ENCODE results near the gene BTBD9.

DNA sequence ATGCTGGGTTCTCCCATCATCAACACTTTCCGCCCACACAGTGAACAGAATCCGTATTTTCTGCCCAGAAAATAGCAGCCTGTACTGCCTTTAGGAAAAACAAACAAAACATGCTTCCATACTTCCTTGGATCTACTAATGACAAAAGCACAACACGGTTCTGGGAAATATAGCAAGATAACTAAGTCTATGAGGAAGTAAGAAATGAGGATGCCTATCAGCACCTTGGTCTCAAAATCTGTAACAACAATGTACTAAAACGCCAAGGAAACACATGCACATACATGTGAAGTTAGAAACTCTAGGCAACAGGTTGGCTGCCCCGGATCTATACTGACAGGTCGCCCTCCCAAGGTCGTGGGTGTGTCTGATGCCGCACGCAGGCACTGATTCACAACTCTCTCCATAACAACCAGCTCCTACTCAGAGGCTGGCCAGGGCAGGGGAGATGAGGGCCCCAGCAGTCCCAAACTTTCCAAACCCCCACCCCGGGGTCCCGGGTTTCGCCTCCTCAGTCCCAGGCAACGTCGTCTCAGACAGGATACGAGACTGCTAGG, 710 bp downstream of the BTBD9 start:
- TF ChIP-seq ZNF10 (CRISPR knock-in tag; IDR thresholded peaks at IDR 0.05; ENCODE audit: borderline replicate concordance, low read depth) (no peak), MIXL1 (CRISPR knock-in tag; IDR thresholded peaks at IDR 0.05) (no peak), POLR2AphosphoS5 (IDR thresholded peaks at IDR 0.05; ENCODE audit: low read depth, low read length) (no peak), HNRNPL (IDR thresholded peaks at IDR 0.05; ENCODE audit: low read depth, low read length) (no peak)
- TF ChIP-seq, protein P1, sequence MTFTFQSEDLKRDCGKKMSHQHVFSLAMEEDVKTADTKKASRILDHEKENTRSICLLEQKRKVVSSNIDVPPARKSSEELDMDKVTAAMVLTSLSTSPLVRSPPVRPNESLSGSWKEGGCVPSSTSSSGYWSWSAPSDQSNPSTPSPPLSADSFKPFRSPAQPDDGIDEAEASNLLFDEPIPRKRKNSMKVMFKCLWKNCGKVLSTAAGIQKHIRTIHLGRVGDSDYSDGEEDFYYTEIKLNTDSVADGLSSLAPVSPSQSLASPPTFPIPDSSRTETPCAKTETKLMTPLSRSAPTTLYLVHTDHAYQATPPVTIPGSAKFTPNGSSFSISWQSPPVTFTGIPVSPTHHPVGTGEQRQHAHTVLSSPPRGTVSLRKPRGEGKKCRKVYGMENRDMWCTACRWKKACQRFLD (CRISPR knock-in tag; IDR thresholded peaks at IDR 0.05; ENCODE audit: borderline replicate concordance) = no peak
- TF ChIP-seq, protein P2, sequence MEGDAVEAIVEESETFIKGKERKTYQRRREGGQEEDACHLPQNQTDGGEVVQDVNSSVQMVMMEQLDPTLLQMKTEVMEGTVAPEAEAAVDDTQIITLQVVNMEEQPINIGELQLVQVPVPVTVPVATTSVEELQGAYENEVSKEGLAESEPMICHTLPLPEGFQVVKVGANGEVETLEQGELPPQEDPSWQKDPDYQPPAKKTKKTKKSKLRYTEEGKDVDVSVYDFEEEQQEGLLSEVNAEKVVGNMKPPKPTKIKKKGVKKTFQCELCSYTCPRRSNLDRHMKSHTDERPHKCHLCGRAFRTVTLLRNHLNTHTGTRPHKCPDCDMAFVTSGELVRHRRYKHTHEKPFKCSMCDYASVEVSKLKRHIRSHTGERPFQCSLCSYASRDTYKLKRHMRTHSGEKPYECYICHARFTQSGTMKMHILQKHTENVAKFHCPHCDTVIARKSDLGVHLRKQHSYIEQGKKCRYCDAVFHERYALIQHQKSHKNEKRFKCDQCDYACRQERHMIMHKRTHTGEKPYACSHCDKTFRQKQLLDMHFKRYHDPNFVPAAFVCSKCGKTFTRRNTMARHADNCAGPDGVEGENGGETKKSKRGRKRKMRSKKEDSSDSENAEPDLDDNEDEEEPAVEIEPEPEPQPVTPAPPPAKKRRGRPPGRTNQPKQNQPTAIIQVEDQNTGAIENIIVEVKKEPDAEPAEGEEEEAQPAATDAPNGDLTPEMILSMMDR (CRISPR knock-in tag; IDR thresholded peaks at IDR 0.05) = 0 out of 2 replicates have a peak, but pooled peaks have one; percentile 11
